ENCODE measurements around the gene ADD3. TPM values are rescaled to one million over a fixed set of nuclear protein-coding genes. Genes with fewer than 3 reads are reported as not detected.
"Not testable (repeated sequence)": the region's sequence is repeated elsewhere in the genome, so short reads cannot be mapped to it uniquely, and the experiment has no call there.

Gene ADD3
- total RNA-seq, 3 donors from 2014 or later (not counting 1 experiment from before 2014, with no cell fraction given) = 341 to 437 (median 344) TPM

DNA sequence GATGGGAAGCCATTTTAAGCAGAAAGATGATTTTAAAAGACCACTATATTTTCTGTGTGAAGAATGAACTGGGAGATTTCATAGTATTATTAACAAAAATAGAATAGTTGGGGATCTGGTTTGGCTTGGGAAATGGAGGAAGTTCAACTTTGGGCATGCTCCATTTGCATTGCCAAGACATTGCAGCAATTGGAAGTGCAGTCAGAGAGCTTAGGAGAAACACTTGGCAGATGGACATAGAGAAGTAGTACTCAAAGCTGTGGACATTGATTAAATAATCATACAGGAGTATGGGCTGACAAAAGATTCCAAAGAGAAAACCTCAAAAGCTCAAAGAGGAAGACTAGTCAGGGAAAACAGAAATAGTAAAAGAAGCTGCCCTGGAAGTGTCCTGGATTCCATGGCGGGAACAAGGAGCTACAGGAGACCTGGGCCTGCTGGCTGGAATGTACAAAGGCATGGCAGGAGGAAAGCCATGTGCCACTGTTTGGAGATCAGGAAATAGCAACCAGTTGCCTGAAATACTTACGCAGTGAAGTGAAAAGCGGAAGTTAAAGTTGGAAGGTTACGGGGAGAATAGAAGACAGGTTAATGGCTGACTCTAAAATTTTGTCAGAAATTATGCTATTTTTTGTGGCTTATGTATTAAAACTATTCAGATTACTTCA, 106.0 kb downstream of the ADD3 start:
- ATAC-seq = no peak
- no peak overlapping the region for H3K4me3 ChIP-seq (ENCODE audit: low read length)
- no peaks in the 10 kb centered on the region for H3K4me1 ChIP-seq (ENCODE audit: control insufficient read depth, insufficient read depth, low read length)
- no peak for DNase-seq
- Mint-ChIP-seq H3K9me3 (no peaks in the 10 kb centered on the region), H3K27ac (peak overlapping the region in 1 of 2 donors; percentile 23), H3K4me3 (no peak overlapping the region), H3K36me3 (peaks cover 19% of the 10 kb centered on the region), H3K4me1 (peaks cover 37 to 44% of the 10 kb centered on the region in 2 donors), H3K27me3 (ENCODE audit: low read depth in 2 of 2) (no peaks in the 10 kb centered on the region)
- no peaks in the 10 kb centered on the region for H3K9me3 ChIP-seq (ENCODE audit: control insufficient read depth, insufficient read depth, low read length)
- peaks cover 48% of the 10 kb centered on the region for H3K36me3 ChIP-seq (ENCODE audit: control insufficient read depth, insufficient read depth, low read length)
- no peak overlapping the region for H3K27ac ChIP-seq (ENCODE audit: low read length)
- intact Hi-C loops (cut with micrococcal nuclease) = no loop called here
- no peaks in the 10 kb centered on the region for H3K27me3 ChIP-seq (ENCODE audit: control insufficient read depth, insufficient read depth, low read length)
- WGBS (ENCODE audit: insufficient coverage) = 99% methylated on average over 4 of the region's 4 CpGs
- TF ChIP-seq, protein P1, sequence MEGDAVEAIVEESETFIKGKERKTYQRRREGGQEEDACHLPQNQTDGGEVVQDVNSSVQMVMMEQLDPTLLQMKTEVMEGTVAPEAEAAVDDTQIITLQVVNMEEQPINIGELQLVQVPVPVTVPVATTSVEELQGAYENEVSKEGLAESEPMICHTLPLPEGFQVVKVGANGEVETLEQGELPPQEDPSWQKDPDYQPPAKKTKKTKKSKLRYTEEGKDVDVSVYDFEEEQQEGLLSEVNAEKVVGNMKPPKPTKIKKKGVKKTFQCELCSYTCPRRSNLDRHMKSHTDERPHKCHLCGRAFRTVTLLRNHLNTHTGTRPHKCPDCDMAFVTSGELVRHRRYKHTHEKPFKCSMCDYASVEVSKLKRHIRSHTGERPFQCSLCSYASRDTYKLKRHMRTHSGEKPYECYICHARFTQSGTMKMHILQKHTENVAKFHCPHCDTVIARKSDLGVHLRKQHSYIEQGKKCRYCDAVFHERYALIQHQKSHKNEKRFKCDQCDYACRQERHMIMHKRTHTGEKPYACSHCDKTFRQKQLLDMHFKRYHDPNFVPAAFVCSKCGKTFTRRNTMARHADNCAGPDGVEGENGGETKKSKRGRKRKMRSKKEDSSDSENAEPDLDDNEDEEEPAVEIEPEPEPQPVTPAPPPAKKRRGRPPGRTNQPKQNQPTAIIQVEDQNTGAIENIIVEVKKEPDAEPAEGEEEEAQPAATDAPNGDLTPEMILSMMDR (IDR thresholded peaks at IDR 0.05) = no peak

DNA sequence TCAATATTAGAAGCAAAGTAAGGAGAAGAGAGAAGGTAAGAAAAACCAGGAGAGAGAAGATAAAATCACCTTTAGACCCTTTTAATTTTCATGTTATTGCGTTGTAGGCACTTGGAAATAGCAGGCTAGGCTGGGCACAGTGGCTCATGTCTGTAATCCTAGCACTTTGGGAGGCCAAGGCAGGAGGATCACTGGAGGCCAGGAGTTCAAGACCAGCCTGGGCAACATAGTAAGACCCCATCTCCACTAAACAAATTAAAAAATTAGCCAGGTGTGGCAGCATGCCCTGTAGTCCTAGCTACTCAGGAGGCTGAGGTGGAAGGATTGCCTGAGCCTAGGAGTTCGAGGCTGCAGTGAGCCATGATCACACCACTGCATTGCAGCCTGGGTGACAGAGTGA, 106.9 kb downstream of the ADD3 start:
- H3K36me3 ChIP-seq (ENCODE audit: control insufficient read depth, insufficient read depth, low read length) = peaks cover 56% of the 10 kb centered on the region
- H3K9me3 ChIP-seq (ENCODE audit: control insufficient read depth, insufficient read depth, low read length); H3K27me3 ChIP-seq (ENCODE audit: control insufficient read depth, insufficient read depth, low read length); ATAC-seq; H3K4me1 ChIP-seq (ENCODE audit: control insufficient read depth, insufficient read depth, low read length); H3K4me3 ChIP-seq (ENCODE audit: low read length); H3K27me3 Mint-ChIP-seq (ENCODE audit: low read depth in 2 of 2); H3K9me3 Mint-ChIP-seq; DNase-seq; H3K4me3 Mint-ChIP-seq; H3K27ac ChIP-seq (ENCODE audit: low read length): not testable (repeated sequence)
- peaks cover 43 to 44% of the 10 kb centered on the region in 2 donors for H3K4me1 Mint-ChIP-seq
- peaks cover 27% of the 10 kb centered on the region for H3K36me3 Mint-ChIP-seq
- H3K27ac Mint-ChIP-seq = peak overlapping the region in 1 of 2 donors; percentile 14
- 100% methylated on average over 2 of the region's 2 CpGs for WGBS (ENCODE audit: insufficient coverage)
- intact Hi-C loops (cut with micrococcal nuclease) = loop anchor here (5.0 kb wide), 1 partner anchor 37 kb away; no protein-coding TSS in a partner anchor

DNA sequence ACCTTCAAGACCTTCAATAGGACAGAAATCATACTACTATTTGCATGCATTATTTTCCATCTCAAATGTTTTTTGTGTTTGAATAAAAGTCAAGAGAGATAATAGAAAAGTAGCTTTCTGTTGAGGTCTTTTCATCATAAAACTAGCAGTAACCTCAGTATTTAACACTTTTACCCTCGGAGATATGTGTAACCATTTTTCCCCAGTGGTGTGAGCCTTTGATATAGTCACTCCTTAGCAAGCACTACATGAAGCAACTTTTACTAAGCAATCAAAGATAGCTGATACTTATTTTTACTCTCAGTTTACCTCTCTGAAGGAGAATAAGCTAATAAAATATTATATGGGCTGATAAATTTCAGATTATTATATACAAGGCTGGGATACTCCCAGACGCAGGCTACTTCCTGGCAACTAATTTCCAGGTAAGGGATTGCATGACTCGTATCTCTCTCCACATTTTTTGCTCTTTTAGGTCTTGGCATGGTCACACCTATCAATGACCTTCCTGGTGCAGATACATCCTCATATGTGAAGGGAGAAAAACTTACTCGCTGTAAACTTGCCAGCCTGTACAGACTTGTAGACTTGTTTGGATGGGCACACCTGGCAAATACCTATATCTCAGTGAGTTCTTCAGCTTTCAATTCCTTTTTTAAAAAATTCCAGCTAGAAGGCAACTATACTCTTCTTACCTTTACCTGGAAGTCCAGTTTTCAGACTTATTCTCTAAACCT, 108.2 kb downstream of the ADD3 start:
- ATAC-seq (peak in 2 of 3 donors; percentile 50 to 61), DNase-seq (no peak)
- Histone ChIP-seq H3K9me3 (ENCODE audit: control insufficient read depth, insufficient read depth, low read length) (no peaks in the 10 kb centered on the region), H3K4me1 (ENCODE audit: control insufficient read depth, insufficient read depth, low read length) (no peaks in the 10 kb centered on the region), H3K27ac (ENCODE audit: low read length) (no peak overlapping the region), H3K27me3 (ENCODE audit: control insufficient read depth, insufficient read depth, low read length) (no peaks in the 10 kb centered on the region), H3K4me3 (ENCODE audit: low read length) (no peak overlapping the region), H3K36me3 (ENCODE audit: control insufficient read depth, insufficient read depth, low read length) (peaks cover 61% of the 10 kb centered on the region)
- peaks cover 28% of the 10 kb centered on the region for H3K36me3 Mint-ChIP-seq
- H3K27me3 Mint-ChIP-seq (ENCODE audit: low read depth in 2 of 2) = no peaks in the 10 kb centered on the region
- intact Hi-C loops (cut with micrococcal nuclease) = loop anchor here (5.0 kb wide), 1 partner anchor 39 kb away; no protein-coding TSS in a partner anchor
- no peak overlapping the region for H3K4me3 Mint-ChIP-seq
- peak overlapping the region; percentile 14 to 62 for H3K27ac Mint-ChIP-seq
- H3K9me3 Mint-ChIP-seq = no peaks in the 10 kb centered on the region
- TF ChIP-seq, protein P1 (IDR thresholded peaks at IDR 0.05) = no peak
- H3K4me1 Mint-ChIP-seq = peaks cover 31 to 34% of the 10 kb centered on the region in 2 donors
- 83% methylated on average over 4 of the region's 4 CpGs for WGBS (ENCODE audit: insufficient coverage)

DNA sequence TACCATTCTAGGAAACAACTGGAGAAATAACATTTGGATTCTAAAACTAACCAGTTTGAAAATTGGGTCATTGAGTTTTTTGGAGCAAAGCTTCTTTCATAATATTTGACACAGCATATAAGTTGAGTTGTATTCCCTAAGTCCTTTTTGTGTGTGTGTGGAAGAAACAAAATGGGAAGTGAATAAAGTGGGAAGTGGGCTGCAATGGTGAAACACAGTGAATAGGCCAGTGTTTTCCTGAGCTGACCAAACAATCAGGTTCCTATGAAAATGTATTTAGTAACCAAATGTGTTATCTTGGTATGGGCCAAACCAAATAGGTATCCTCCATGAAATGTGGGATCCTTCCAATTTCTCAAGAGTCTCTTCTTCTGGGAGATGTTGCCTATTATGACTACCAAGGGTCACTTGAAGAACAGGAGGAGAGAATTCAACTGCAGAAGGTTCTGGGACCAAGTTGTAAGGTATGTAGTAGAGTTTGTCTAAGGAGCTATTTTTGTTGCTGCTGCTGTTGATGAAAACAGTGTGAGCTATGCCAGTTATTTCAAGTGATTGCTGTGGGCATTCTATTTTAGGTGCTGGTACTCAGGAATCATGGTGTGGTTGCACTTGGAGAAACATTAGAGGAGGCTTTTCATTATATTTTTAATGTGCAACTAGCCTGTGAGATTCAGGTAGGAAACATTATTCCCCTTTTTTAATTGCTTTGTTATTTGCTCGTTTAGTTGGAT, 111.3 kb downstream of the ADD3 start:
- H3K4me3 ChIP-seq (ENCODE audit: low read length) = no peak overlapping the region
- no peaks in the 10 kb centered on the region for H3K27me3 ChIP-seq (ENCODE audit: control insufficient read depth, insufficient read depth, low read length)
- H3K4me1 Mint-ChIP-seq = peaks cover 28% of the 10 kb centered on the region in 2 donors
- no peaks in the 10 kb centered on the region for H3K9me3 ChIP-seq (ENCODE audit: control insufficient read depth, insufficient read depth, low read length)
- H3K36me3 ChIP-seq (ENCODE audit: control insufficient read depth, insufficient read depth, low read length) = peaks cover 72% of the 10 kb centered on the region
- DNase-seq = no peak
- no peaks in the 10 kb centered on the region for H3K27me3 Mint-ChIP-seq (ENCODE audit: low read depth in 2 of 2)
- H3K27ac Mint-ChIP-seq = peak overlapping the region; percentile 18 to 59
- TF ChIP-seq, protein P1 (IDR thresholded peaks at IDR 0.05) = no peak
- peaks cover 37% of the 10 kb centered on the region for H3K36me3 Mint-ChIP-seq
- H3K4me3 Mint-ChIP-seq = no peak overlapping the region
- no peak for ATAC-seq
- intact Hi-C loops (cut with micrococcal nuclease) = loop anchor here (5.0 kb wide), 1 partner anchor 42 kb away; no protein-coding TSS in a partner anchor
- H3K27ac ChIP-seq (ENCODE audit: low read length) = no peak overlapping the region
- no peaks in the 10 kb centered on the region for H3K4me1 ChIP-seq (ENCODE audit: control insufficient read depth, insufficient read depth, low read length)
- no peaks in the 10 kb centered on the region for H3K9me3 Mint-ChIP-seq
- no CpG with 5 or more reads among the region's 1 CpG for WGBS (ENCODE audit: insufficient coverage)

All from natural killer cell (primary cell).